CD14-positive monocyte (primary cell): ENCODE measurements around the gene AIPL1. TPM values are rescaled to one million over a fixed set of nuclear protein-coding genes. Genes with fewer than 3 reads are reported as not detected.

Experiments
- DNase-seq, 3 donors: peaks; one replicate each; pipeline ENCODE4 v3.0.0-alpha.2; 2011 to 2022
- H2AFZ ChIP-seq: 2 replicates; pipeline ENCODE4 v1.6.0; 2012; ENCODE audit warnings: mild to moderate bottlenecking, low read depth, low read length, inconsistent platforms; ENCODE audit not compliant: insufficient read depth, poor library complexity, severe bottlenecking
- H3K27ac ChIP-seq, 2 donors: 1 replicate in 1 of 2; 2 replicates in 1 of 2; pipeline ENCODE4 v1.5.1; 2012 to 2013; ENCODE audit warnings: low read length in 2 of 2, control low read depth in 1 of 2, inconsistent platforms in 1 of 2, low read depth in 1 of 2, mild to moderate bottlenecking in 1 of 2
- H3K27me3 ChIP-seq, 2 donors: one replicate each; pipeline versions ENCODE4 v1.6.0 to v1.6.1; 2011 to 2013; ENCODE audit warnings: low read length in 2 of 2; ENCODE audit not compliant: control insufficient read depth in 2 of 2, insufficient read depth in 2 of 2
- H3K36me3 ChIP-seq, 2 donors: replicated peaks in 1 of 2; 1 replicate in 1 of 2; 2 replicates in 1 of 2; pipeline versions ENCODE4 v1.5.1 to v1.6.1; 2012 to 2013; ENCODE audit warnings: low read length in 2 of 2, control low read depth in 1 of 2, inconsistent platforms in 1 of 2, mild to moderate bottlenecking in 1 of 2; ENCODE audit not compliant: insufficient read depth in 2 of 2, control insufficient read depth in 1 of 2
- H3K4me1 ChIP-seq, 2 donors: 1 replicate in 1 of 2; 2 replicates in 1 of 2; pipeline versions ENCODE4 v1.5.1 to v1.6.1; 2012 to 2013; ENCODE audit warnings: low read length in 2 of 2, control low read depth in 1 of 2, inconsistent platforms in 1 of 2, mild to moderate bottlenecking in 1 of 2, moderate library complexity in 1 of 2; ENCODE audit not compliant: insufficient read depth in 2 of 2, control insufficient read depth in 1 of 2
- H3K4me2 ChIP-seq: replicated peaks from 2 replicates; pipeline ENCODE3; 2012; ENCODE audit warnings: low read length, moderate library complexity, mild to moderate bottlenecking; ENCODE audit not compliant: poor library complexity, severe bottlenecking; ENCODE audit errors: extremely low read depth
- H3K4me3 ChIP-seq, 3 experiments: fragments of 200-600 bp in 1 of 3; sonication (generic) in 1 of 3; replicated peaks in 1 of 3; 1 replicate in 2 of 3; 2 replicates in 1 of 3; pipeline ENCODE4 v1.5.1; 2011 to 2013; ENCODE audit warnings: low read length in 3 of 3, mild to moderate bottlenecking in 3 of 3, control low read depth in 2 of 3, low read depth in 2 of 3, inconsistent platforms in 1 of 3, moderate library complexity in 1 of 3
- H3K79me2 ChIP-seq: 2 replicates; pipeline ENCODE4 v1.6.0; 2012; ENCODE audit warnings: mild to moderate bottlenecking, control low read depth, inconsistent platforms, low read length, moderate library complexity; ENCODE audit not compliant: insufficient read depth
- H3K9ac ChIP-seq: 2 replicates; pipeline ENCODE4 v1.6.0; 2017; ENCODE audit warnings: low read length, mild to moderate bottlenecking; ENCODE audit not compliant: insufficient read depth, poor library complexity, severe bottlenecking
- H3K9me3 ChIP-seq, 2 donors: replicated peaks in 1 of 2; 1 replicate in 1 of 2; 2 replicates in 1 of 2; pipeline versions ENCODE4 v1.5.1 to v1.6.1; 2012 to 2013; ENCODE audit warnings: low read length in 2 of 2, control low read depth in 1 of 2; ENCODE audit not compliant: control insufficient read depth in 1 of 2, insufficient read depth in 1 of 2
- H4K20me1 ChIP-seq: 2 replicates; pipeline ENCODE4 v1.6.0; 2012; ENCODE audit warnings: mild to moderate bottlenecking, low read length, control low read depth, moderate library complexity; ENCODE audit not compliant: insufficient read depth
- H3K27ac Mint-ChIP-seq, 7 donors: one replicate each; pipeline ENCODE4 v1.8.0; 2020; ENCODE audit warnings: mild to moderate bottlenecking in 7 of 7, mixed read lengths in 7 of 7, moderate library complexity in 6 of 7, inconsistent platforms in 2 of 7
- H3K27me3 Mint-ChIP-seq, 3 donors: one replicate each; pipeline ENCODE4 v1.8.0; 2021 to 2022; ENCODE audit warnings: low read depth in 3 of 3, mild to moderate bottlenecking in 3 of 3, mixed read lengths in 3 of 3, moderate library complexity in 3 of 3, inconsistent platforms in 1 of 3
- H3K36me3 Mint-ChIP-seq, 2 donors: one replicate each; pipeline ENCODE4 v1.8.0; 2020; ENCODE audit warnings: mixed read lengths in 2 of 2, inconsistent platforms in 1 of 2, mild to moderate bottlenecking in 1 of 2
- H3K4me1 Mint-ChIP-seq: one replicate; pipeline ENCODE4 v1.8.0; 2020; ENCODE audit warnings: mild to moderate bottlenecking, mixed read lengths
- H3K4me3 Mint-ChIP-seq, 2 donors: one replicate each; pipeline ENCODE4 v1.8.0; 2020; ENCODE audit warnings: mild to moderate bottlenecking in 2 of 2, mixed read lengths in 2 of 2, moderate library complexity in 1 of 2
- H3K9me3 Mint-ChIP-seq, 7 donors: one replicate each; pipeline ENCODE4 v1.8.0; 2020 to 2022; ENCODE audit warnings: mixed read lengths in 7 of 7, mild to moderate bottlenecking in 6 of 7, moderate library complexity in 6 of 7, inconsistent platforms in 2 of 7
- CTCF ChIP-seq: fragments of 200-600 bp; IDR thresholded peaks from one replicate; pipeline ENCODE4 v1.8.0; 2022; ENCODE audit warnings: antibody characterized with exemption, mild to moderate bottlenecking
- WGBS: methylation state at CpG from one replicate; pipeline ENCODE4 v1.1.5; 2013; ENCODE audit warnings: missing lambda C conversion rate; ENCODE audit not compliant: insufficient coverage; 5-methylcytosine and 5-hydroxymethylcytosine counted together
- intact Hi-C, 2 donors: fragments of 100-400 bp; cut with micrococcal nuclease; formaldehyde crosslinking; loops; one replicate each; pipeline versions ENCODE4 v1.15.0 to v1.15.1; 2023
- polyA plus RNA-seq, 3 donors: library from polyadenylated mRNA; depleted of rRNA in 1 of 3; unstranded in 2 of 3; stranded (reverse) in 1 of 3; fragments of 300-500 nt in 2 of 3; fragments of >200 nt in 1 of 3; fragmentation: Illumina TruSeq in 2 of 3; gene quantifications; 1 replicate in 2 of 3; 2 replicates in 1 of 3; pipeline ENCODE4 v1.2.3, GENCODE V29; 2012 to 2021

AIPL1 gene
- polyA plus RNA-seq, 3 donors, result not detected

- no peak overlapping the region for H2AFZ ChIP-seq
- no peaks in the 10 kb centered on the region for H3K79me2 ChIP-seq
- no peaks in the 10 kb centered on the region for H4K20me1 ChIP-seq
- H3K36me3 ChIP-seq, result no peaks in the 10 kb centered on the region
- H3K4me1 ChIP-seq, result no peaks in the 10 kb centered on the region
- Mint-ChIP-seq H3K27me3 (peaks cover 7 to 14% (median 8%) of the 10 kb centered on the region in 3 donors), H3K9me3 (no peaks in the 10 kb centered on the region), H3K27ac (no peak overlapping the region), H3K4me3 (no peak overlapping the region), H3K36me3 (no peaks in the 10 kb centered on the region), H3K4me1 (no peaks in the 10 kb centered on the region)
- no peaks in the 10 kb centered on the region for H3K27me3 ChIP-seq
- intact Hi-C loops, result no loop called here
- no peak overlapping the region for H3K4me2 ChIP-seq
- no peak for DNase-seq
- TF ChIP-seq CTCF, result no peak
- H3K4me3 ChIP-seq, result no peak overlapping the region
- H3K27ac ChIP-seq, result no peak overlapping the region
- H3K9ac ChIP-seq, result no peak overlapping the region
- WGBS, result 83% methylated on average over 1 of the region's 6 CpGs
- H3K9me3 ChIP-seq, result no peaks in the 10 kb centered on the region
Measured at GRCh38 chr17:6482105-6482455, 47.2 kb upstream of the AIPL1 start.

- H3K4me3 Mint-ChIP-seq, result no peak overlapping the region
- Histone ChIP-seq H3K4me2 (no peak overlapping the region), H3K4me1 (no peaks in the 10 kb centered on the region), H3K79me2 (no peaks in the 10 kb centered on the region), H3K9me3 (no peaks in the 10 kb centered on the region), H4K20me1 (no peaks in the 10 kb centered on the region), H3K9ac (no peak overlapping the region), H3K27me3 (no peaks in the 10 kb centered on the region), H3K4me3 (no peak overlapping the region), H3K36me3 (no peaks in the 10 kb centered on the region), H3K27ac (no peak overlapping the region), H2AFZ (no peak overlapping the region)
- no peak overlapping the region for H3K27ac Mint-ChIP-seq
- H3K9me3 Mint-ChIP-seq, result no peaks in the 10 kb centered on the region
- WGBS, result 80% methylated on average over 8 of the region's 9 CpGs
- intact Hi-C loops, result no loop called here
- peaks cover 6 to 10% (median 10%) of the 10 kb centered on the region in 3 donors for H3K27me3 Mint-ChIP-seq
- H3K36me3 Mint-ChIP-seq, result no peaks in the 10 kb centered on the region
- H3K4me1 Mint-ChIP-seq, result no peaks in the 10 kb centered on the region
- DNase-seq, result no peak
- TF ChIP-seq CTCF, result no peak
Measured at GRCh38 chr17:6480303-6480675, 45.4 kb upstream of the AIPL1 start.
